Dedifferentiated amniotic fluid mesenchymal stem cell (primary cell): ENCODE results near the gene ARHGEF6.

Experiments
- DNase-seq: peaks from one replicate; pipeline ENCODE4 v3.0.0-alpha.2; 2016; ENCODE audit errors: extremely low spot score

ARHGEF6 gene

DNA sequence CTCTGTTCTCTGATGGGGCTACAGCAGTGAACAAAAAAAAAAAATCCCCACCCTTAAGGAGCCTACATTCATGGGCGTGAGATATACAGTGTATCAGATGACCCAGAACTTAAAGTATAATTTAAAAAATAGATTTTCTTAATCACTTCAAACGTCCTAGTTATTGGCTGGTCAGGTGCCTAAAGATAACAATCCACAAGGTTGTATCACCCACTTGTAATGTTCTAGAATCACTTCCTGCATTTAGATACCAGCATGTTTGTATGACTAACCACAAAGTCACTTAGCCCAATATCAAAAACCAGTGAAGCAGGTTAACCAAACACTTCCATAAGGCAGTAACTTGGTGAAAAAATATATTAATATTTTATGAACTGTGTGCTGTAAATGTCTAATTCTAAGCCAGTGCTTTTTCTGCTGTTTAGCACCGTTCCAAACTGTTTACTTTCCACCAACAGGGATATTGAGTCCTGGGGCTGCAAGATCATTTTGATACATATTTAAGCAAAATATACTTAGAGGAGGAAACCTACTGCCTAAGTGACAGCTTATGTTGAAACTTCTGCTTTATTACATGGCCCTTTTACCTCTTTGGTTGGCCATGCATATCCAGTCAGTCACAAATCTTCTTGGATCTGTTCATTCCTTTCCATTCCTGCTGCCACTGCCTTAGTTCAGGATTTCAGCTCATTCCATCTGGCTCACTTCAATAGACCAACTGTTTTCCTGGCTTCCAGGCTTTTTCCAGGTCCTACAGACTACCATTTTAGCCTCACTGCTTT lies 89.5 kb downstream of the ARHGEF6 start:
- no peak for DNase-seq

DNA sequence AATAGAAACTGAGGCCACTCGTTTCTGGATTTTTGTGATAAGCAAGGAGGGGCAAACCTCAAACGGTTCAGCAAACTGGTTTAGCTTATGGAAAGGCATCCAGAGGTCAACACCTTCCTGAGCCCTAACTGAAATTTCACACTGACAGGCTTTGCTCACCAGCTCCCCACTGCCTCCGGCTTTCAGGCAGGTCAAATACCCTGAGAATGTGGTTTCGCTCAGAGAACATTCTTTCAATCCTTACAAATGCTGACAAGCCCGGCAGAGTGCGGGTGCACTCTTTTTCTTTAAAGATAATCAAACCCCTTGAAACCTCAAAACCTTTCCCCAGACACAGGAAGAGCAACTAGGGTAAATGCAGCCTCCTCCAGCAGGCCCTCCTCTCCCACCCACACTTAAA lies 91.3 kb downstream of the ARHGEF6 start:
- DNase-seq = no peak

DNA sequence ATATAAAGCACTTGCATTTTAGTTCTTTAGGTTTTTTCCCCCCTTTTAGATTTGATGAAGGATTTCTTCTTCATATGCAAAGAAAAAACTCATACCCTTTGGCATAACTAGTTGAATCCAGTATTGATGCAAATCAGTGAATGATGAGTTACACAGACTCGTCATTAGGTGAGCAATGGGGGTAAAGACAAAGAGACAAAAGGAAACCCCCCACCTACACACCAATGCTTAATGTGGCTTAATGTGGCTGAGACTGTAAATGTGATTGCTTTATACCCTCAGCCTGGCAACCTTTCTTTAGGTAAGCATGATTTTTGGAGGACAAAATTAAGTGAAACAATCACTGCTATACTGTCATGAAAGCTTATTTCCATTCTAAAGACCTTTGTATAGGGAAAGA lies 93.3 kb downstream of the ARHGEF6 start:
- no peak for DNase-seq

DNA sequence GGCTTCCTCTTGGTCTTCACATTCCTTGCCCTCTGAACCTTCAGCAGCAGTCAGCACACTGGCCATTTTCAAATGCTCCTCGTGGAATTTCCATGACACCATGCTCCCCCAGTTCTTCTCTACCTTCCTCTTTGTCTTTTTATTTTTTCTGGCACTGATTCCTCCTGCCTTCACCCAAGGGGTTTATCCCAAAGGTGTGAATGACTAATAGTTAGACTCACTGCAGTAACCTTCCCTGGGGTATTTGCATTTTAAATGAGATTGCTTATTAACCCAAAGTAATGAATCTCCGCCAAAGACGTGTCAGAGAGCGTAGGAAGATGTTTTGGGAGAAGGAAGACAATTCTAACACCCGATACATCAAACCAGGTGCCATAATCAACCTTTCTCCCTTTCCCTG lies 96.6 kb downstream of the ARHGEF6 start:
- DNase-seq = no peak

DNA sequence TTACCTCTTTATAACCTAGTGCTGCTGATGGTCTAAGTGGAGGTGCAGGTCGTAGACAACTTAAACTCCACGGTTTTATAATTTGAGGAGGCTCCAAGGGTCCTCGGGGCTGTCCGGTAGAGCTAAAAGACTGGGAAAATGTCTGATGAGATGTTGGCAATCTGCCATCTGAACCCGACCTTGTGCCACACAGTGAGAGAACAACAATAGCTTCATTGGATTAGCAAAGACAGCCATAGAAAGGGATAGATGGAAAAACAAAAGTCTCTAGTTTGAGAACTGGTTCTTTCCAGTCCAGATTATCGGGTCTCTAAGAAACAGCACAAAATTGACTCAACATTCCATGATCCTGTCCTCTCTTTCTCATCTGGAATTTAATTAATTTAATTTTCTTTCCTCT lies 101.2 kb downstream of the ARHGEF6 start:
- DNase-seq = no peak

DNA sequence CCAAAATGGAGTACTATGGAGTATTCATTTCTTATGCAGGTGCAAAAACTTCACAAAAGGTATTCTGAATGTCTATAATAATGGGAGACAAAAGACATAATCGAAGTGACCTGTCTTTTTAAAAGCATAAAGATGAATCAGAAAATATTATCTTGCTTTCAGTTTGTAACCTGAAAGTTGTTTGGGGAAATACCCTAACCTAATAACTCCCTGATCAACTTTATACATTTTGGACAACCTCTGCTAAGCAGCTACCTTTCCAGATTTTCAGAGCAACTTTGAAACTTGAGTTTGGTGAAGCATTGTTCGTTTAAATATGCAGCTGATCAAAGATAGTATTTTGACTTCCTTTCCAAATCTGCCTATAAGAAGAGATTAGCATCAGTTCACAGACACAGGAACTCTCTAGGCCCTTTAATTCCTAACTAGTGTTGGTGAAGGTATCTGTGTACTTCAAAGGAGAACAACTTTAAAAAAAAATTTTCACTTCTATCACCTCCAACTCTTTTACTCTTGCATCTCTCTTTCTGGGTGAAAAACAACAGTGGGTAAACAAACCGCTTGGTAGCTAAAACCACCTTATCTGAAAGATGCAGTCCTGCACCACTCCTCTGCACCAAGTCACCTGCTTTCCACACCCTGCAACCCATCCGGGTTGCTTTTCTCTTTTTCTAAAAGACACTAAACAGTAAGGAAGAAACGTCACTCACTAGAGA lies 106.3 kb downstream of the ARHGEF6 start:
- DNase-seq = no peak

DNA sequence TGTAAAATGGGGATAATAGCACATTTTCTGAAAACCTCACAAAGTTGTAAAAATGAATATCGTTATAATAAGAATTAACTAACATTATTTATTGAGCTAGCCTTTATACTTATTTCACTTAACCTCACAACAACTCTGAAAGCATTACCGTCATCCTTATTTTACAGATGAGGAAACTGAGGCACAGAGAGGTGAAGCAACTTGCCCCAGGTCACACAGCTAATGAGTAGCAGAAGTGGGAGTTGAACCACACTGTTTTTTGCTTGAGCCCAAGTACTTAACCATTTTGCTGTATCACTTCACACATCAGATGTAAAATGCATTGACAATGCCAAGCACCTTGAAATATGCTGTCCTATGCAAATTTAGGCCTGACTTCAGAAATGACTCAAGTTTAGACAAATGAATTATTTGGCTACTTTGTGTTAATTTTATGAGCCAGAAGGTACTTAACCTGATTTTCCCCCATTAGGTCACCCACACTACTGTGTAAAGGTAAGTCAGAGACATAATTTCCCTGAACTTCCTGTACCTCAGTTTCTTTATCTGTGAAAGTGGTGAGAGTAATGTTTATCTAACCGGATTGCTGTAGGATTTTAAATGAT lies 109.6 kb downstream of the ARHGEF6 start:
- DNase-seq = no peak

DNA sequence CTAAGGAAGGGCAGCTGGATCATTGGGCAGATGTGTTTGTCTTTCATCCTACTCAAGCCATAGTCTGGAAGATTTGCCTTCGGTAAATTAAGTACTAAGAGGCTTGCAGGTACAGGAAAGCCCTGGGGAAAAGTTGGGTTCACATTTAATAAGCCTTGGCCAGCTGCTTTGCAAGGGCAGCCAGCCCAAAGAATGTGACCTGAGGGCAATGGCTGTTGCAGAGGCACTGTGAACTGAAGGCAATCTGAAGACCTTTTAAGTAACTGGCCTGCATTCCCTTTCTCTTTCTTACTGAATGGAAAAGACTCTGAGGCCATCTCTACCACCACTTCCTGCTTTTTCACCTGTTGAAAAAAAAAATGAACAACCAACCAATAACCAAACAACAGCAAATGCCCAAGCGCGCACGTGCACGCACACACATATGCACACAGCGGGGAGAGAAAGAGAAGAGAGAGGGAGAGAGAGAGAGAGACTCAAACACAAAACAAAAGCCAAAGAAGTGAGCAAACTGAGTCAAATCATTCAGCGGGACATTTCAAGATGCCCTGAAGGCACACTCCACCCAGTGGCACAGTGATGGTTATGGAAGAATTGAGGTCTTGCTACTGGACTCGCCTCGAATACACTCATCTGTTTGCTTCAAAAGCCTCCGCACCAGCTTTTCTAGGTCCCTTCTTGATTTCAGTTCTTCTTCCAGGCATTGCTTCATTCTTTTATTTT lies 113.1 kb downstream of the ARHGEF6 start:
- DNase-seq = no peak

DNA sequence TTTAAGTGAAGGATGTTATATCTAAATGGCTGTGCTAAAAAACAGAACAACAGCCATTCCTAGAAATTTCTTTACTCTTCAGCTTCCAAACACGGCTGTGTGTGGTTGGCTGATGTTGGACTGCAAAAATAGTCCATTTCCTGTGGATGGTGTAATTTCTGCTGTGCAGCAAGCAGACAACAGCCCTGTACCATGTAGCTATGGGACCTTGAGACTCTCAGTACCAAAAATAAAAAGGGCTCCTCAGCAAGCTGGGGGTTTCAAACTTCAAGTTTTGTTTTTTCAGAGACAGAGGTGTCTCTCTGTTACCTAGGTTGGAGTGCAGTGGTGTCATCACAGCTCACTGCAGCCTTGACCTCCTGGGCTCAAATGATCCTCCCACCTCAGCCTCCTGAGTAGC lies 114.6 kb downstream of the ARHGEF6 start:
- no peak for DNase-seq

DNA sequence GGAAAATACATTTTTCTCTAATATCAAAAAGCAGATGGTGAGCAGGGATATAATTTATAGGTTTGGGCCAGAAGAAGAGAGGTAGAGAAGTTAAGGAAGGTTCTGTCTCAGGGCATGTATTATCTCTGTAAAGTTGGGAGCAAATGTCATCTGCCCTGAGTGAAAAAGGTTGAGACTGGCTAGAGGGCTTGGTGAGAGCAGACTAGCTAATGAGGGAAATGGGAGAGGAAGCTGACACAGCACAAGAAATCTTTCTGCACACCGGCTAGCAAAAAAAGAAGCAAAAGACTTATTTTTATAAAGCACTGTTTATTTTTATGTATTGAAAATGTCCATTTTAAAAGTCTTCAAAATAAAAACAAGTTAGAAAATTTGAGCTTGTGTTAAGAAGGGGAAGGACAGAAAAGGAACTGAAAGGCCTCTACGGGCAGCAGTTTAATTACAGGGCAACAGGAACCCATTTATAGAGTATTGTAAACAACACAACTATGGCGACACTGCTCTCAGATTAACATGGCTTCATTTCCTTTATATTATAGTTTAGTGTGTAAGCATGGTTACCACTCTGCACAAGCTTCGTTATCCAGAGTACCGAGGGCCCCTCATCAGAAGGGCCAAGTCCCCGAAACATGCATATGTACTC lies 115.4 kb downstream of the ARHGEF6 start:
- no peak for DNase-seq

DNA sequence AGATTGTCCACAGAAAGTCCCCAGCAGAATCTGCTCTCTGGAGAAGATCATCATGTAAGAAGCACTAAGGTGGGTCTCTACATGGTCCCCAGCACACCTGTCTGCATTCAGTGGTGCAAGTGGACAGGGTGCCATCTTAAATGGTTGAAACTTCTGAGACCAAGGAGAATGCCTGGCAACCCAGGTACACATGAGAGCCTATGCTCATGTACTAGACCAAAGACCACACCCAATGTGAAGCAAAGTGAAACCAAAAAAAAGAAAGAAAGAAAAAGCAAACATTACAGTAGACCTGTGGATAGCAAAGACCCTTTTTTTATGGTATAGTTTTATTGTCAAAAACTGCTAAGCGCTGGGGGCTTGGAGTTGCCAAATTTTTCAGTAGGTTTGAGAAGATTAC lies 117.8 kb downstream of the ARHGEF6 start:
- DNase-seq = no peak

DNA sequence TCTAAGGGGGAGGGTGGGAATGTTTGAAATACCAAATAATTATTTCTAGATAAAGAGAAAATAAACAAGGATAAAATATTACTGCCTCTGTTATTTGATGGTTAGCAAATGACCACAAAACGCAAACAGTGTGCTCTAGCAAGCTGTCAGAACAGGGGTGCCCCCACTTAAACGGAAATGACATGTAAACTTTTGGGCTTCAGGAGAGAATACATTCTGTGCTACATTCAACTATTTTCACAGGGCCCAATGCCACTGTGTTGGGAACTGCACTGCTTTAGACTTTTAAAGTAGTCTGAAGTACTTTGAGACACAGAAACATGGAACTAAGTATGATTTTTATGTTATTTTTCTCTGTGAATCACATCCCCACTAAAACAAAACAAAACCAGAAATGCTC lies 118.6 kb downstream of the ARHGEF6 start:
- DNase-seq = no peak

DNA sequence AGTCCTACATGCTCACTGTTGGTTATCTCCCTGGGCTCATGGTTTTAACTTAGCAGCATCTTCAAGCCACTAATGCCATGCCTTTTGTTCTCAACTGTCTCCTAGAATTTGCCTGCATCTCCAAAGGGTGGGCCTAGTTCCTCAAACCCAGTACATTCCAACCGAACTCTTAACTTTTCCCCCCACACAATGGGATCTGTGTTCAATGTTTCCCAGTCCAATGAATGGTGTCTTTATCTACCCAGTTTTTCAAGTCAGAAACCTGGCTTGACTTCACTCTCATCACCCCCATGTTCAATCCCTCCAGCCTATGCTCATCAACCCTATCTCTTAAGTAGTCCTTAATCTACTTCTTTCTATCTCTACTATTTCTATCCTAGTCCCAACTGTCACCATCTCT lies 119.8 kb downstream of the ARHGEF6 start:
- no peak for DNase-seq

DNA sequence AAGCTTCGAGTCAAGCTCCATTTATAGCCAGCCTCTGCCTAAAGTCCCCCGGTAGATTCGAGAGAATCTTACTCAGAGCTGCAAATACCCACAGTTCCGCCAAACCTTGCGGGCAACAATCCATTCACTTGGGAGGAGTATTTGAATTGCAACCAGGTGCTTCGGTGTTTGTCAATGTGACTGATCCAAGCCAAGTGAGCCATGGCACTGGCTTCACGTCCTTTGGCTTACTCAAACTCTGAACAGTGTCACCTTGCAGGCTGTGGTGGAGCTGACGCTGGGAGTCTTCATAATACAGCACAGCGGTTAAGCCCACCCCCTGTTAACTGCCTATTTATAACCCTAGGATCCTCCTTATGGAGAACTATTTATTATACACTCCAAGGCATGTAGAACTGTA lies 121.6 kb downstream of the ARHGEF6 start:
- DNase-seq = no peak

DNA sequence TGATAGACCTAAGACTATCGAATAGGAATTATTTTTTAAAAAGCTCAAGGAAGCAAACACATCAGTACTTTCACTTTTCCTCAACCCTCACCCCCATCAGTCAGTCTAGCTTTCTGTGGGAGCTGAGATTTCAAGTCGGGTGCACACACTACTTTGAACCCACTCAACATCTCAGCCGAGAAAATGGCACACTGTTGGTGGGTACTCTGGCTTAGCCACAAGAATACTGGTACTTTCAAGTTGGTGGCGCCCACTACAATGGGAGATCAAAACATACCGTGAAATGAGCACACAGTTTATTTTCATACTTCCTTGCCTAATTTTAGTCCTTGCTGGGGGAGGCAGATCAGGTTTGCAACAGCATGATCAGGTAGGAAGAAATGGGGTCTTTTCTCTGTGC lies 122.6 kb downstream of the ARHGEF6 start:
- no peak for DNase-seq

DNA sequence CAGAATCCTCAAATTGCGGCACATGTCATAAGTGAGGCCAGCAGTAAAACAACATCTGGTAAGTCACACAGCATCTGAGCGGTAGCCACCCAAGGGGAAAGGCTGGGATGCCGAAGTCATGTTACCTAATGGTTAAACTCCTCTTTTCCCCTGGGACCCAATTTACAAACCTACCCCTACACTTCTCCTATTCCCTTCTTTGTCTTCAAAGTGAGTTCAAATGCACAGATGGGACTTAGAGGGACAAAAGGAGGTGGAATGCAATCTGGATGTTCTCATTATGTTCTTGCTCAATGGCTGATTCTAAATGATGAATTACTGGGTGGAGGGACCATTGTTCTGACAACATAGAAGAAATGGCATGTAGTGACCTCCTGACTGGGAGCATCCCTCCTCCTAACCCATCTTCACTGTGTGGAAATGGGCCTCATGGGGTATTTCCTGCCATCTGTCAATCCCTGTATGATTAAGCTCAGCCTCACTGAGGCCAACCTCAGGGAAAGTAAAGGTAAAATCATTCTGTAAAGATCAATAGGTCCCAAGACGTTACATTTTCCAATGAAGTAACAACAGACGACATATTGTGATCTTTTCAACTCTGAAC lies 124.3 kb downstream of the ARHGEF6 start:
- DNase-seq = no peak

DNA sequence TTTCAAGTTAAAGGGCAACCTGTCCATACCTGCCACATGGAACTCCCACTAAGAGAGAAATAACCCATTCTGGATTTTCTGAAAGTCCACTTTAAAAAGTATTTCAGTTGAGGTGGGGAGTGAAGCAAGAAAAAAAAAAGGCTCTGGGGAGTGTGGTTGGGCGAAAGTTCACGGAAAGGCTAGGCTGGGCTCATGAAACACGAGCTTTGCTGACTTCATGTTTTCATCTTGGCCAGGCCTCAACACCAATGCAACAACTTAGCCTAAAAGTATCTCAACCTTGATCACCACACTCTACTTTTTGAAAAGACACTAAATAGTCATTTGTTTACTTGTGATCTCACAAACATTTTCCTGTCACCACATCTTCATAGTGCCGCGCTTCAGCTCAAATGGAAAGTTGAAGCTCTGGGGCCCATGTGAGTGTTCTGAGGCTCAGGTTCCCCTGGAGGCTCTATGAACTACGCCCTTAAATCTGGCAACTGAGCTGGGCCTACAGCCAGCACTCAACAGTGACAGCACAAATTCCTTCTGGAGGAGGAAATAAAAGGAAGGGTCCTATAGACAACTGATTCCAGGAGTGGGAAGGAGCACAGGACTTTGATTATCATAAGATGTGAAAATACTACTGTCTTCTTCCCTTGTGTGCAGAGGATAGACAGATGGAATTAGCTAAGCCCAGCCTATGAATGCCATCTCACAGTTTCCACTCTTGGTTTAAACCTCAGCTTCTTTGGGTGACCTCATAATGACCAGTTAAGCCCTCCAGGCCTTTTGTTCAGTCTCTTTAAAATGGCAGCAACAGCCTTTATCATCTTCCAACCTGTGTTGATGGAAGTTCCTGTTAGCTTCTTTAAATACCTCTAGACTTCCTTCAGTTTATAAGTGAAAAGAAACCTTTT lies 127.7 kb downstream of the ARHGEF6 start:
- no peak for DNase-seq

DNA sequence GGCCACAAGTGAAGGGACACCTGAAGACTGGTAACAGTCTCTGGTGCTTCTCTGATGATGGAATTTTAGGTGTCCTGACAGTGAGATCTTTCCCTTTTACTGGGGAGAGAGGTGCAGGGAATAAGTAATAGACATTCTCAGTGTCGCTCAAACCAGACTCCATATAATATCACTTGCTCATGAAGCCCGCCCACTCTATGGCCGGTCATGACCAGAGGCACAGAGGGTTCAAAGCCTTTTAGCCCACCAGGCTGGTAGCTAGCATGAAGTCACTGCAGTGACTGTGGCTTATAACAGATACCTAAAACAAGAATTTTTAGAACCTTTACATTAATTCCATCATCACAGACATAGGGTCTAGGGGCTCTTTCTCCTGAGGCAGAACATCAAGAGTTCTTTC lies 129.9 kb downstream of the ARHGEF6 start:
- DNase-seq = no peak

DNA sequence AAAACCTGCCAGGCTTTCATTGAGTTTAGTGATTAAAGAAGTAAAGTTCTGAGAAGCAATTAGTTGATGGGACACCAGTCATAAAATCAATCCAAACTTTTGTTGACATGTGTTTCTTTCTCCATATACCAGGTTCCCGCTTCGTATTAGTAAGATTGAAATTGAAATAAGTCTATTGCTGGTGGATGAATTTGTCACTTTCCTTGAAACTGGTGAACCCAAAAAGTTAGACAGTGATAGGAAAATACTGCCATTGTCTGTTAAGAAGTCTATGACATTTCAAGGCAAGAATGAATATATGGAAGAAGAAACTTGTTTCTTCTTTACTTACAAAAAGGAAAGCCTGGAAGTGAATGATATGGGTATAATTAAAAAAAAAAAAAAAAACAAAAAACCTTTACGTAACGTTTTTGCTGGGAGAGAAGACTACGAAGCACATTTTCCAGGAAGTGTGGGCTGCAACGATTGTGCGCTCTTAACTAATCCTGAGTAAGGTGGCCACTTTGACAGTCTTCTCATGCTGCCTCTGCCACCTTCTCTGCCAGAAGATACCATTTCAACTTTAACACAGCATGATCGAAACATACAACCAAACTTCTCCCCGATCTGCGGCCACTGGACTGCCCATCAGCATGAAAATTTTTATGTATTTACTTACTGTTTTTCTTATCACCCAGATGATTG lies 132.9 kb downstream of the ARHGEF6 start, which contains the start of gene CD40LG:
Gene CD40LG (plus strand): TSS at position 482 of the 684 bp plus-strand sequence. CDS start 91 bp downstream, at position 573.
- DNase-seq = no peak
